OCI-M2 (cell line): ENCODE results near the gene PCBP2.
"Not testable (repeated sequence)": the region's sequence is repeated elsewhere in the genome, so short reads cannot be mapped to it uniquely, and the experiment has no call there.

ENCODE experiments used
- DNase-seq: peaks from one replicate; lab custom pipeline; 2025; ENCODE audit not compliant: unreplicated experiment; lab: John Stamatoyannopoulos, UW

PCBP2 gene

GRCh38 chr12:53451661-53452158, at the start of gene PCBP2:
TSS of gene PCBP2 (plus strand) at chr12:53452102. CDS start at chr12:53454801, 2,699 bp downstream.
- peak; percentile 69 for DNase-seq

GRCh38 chr12:53402351-53402750, 49.6 kb upstream of the PCBP2 start:
- DNase-seq, result not testable (repeated sequence)

- no peak for DNase-seq
These were observed 49.0 kb upstream of the PCBP2 start for GRCh38 chr12:53402871-53403270.

DNA sequence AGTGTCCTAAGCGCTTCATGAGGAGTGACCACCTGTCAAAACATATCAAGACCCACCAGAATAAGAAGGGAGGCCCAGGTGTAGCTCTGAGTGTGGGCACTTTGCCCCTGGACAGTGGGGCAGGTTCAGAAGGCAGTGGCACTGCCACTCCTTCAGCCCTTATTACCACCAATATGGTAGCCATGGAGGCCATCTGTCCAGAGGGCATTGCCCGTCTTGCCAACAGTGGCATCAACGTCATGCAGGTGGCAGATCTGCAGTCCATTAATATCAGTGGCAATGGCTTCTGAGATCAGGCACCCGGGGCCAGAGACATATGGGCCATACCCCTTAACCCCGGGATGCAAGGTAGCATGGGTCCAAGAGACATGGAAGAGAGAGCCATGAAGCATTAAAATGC, 41.0 kb upstream of the PCBP2 start:
- no peak for DNase-seq

DNA sequence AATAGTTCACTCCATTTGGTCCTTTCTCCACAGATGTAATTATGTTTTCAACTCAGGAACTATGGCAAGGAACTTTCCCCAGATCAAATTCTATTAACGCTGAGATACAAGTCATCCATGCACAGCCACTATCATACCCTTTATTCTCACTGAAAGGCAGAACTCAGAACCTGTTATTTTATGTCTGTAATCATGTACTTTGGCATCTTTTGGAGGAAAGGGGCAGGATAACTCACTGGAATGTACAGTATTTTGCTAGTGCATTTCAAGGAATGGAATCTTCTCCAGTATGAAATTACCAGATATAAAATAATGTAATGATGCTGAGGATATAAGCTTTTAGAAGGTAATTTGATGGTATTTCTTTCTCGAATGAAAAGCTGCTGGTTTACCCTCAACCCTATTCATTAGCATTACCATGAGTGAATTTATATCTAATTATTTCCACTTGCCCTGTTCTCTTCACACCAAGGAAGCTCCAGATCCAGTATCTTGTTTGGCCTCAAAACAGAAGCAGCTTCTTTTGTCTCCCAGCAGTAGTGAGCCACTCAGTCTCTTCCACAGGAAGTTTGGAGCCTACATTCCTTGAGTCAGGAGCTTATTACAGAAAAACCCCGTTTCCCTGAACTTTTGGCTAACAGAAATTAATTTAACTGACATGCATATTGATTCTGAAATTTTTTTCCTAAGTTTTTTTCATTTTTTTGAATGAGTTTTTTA, 38.3 kb upstream of the PCBP2 start:
- DNase-seq, result no peak

- DNase-seq, result no peak
These were observed 37.0 kb upstream of the PCBP2 start for GRCh38 chr12:53414756-53415417.

DNA sequence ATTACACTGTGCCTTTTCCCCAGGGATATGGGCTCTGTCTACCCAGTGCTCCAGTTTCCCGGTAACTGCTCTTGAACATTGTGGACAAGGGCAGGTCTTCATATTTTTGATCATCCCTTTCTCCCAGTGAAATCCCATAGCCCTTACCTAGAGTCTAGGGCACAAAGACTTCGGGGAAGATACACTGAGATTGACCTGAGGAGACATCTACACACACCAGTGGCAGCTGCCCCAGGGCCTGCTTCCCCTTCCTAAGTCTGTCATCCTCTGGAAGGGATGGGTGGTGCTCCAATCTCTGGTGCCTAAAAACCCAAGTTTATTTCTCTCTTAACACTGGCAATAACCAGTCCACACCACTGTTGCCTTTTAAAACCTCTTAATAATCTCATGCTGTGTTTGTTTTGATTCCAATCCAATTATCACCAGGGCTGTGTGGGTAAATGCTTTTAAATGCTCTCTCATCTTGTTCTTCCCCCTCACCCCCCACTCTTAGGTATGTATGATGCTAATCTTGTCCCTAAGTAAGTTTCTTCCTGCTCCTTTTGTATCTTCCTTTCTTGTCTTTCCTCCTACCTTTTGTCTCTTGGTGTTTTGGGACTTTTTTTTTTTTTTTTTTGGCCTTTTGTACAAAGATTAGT, 36.0 kb upstream of the PCBP2 start:
- DNase-seq, result not testable (repeated sequence)

DNA sequence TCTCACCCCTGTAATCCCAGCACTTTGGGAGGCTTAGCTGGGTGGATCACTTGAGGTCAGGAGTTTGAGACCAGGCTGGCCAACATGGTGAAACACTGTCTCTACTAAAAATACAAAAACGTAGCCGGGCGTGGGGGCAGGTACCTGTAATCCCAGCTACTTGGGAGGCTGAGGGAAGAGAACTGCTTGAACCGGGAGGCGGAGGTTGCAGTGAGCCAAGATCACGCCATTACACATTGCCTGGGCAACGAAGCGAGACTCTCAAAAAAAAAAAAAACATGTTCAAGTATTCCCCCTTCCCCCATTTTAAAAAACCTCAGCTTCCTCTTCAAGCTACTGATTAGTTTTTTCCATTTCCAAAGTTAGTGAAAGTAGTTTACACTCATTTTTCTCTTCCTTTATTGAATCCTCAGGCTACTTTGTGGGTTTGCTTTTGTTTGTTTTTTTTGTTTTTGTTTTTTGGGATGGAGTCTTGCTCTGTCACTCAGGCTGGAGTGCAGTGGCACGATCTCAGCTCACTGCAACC, 34.5 kb upstream of the PCBP2 start:
- not testable (repeated sequence) for DNase-seq

DNA sequence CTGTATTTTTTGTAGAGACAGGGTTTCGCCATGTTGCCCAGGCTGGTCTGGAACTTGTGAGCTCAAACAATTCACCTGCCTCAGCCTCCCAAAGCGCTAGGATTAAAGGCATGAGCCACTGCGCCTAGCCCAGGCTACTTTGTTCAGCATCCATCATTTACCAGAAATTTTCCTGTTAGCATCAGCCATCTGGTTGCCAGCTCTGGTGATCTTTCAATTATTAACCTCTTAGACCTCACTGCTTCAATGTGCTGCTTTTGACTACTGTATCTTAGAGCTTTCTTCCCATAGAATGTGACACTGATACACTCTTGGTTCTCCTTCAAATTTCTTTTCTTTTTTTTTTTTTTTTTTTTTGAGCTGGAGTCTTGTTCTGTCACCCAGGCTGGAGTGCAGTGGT, 33.7 kb upstream of the PCBP2 start:
- no peak for DNase-seq

GRCh38 chr12:53419756-53420155, 32.1 kb upstream of the PCBP2 start:
- DNase-seq, result no peak

DNA sequence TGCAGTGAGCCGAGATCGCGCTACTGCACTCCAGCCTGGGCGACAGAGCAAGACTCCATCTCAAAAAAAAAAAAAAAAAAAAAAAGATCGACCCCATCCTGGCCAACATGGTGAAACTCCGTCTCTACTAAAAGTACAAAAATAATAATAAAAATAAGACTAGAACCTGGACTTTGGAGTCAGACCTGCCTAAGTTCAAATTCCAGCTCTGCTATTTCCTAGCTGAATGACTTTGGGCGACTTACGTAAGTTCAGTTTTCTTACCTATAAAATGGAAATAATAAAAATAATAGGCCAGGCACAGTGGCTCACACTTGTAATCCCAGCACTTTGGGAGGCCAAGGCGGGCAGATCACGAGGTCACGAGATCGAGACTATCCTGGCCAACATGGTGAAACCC, 29.7 kb upstream of the PCBP2 start:
- not testable (repeated sequence) for DNase-seq

DNA sequence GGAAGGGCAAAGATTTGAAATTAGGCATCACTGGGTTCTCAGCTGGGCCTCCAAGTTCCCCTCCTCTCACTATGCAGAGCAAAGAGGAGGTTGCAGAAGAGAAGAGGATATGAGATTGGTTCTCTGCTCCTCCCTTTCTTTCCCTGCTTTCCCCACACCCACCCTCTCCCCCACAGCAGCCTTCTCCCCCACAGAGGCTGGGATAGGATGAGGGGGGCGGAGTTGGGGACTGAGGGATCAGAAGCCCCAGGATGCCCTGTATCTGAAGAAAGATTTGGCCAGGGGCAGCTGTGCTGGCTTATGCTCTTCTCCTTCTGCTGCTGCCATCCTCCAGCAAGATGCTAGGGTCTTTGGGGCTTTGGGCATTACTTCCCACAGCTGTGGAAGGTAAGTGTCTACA, 28.3 kb upstream of the PCBP2 start, which contains the start of gene AMHR2:
Gene AMHR2, plus strand, starts transcription at position 259 of the 400 bp plus-strand sequence. Its CDS starts 80 bp downstream, at position 339.
- no peak for DNase-seq

DNA sequence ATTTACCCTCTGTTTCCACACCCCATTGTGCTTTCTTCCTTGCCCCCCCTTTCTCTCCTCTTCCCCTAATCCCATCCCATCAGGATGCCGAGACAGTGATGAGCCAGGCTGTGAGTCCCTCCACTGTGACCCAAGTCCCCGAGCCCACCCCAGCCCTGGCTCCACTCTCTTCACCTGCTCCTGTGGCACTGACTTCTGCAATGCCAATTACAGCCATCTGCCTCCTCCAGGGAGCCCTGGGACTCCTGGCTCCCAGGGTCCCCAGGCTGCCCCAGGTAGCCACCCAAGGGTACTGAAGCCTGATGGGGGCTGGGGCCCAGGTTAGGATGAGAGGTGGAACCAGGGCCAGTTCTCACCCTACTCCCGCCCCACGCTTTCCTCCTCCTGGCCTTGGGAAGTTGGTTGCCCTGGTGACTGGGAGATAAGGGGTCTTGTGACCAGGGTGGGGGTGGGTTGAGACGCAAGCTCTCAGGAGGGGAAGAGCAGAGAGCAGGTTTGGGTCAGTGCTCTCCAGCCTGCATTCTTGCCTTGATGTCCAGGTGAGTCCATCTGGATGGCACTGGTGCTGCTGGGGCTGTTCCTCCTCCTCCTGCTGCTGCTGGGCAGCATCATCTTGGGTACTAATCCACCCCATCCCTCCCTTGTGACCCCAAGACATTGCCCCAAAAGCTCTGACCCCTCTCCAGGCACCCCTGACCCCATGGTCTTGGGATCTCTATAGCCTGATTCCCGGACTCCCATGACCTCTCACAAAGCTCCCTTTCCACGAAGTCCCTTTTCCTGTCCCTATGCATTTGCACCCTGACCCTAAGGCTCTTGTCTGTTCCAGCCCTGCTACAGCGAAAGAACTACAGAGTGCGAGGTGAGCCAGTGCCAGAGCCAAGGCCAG, 27.0 kb upstream of the PCBP2 start:
- no peak for DNase-seq

GRCh38 chr12:53425515-53426150, 26.3 kb upstream of the PCBP2 start:
- no peak for DNase-seq

GRCh38 chr12:53427905-53428594, 23.9 kb upstream of the PCBP2 start:
- no peak for DNase-seq

DNA sequence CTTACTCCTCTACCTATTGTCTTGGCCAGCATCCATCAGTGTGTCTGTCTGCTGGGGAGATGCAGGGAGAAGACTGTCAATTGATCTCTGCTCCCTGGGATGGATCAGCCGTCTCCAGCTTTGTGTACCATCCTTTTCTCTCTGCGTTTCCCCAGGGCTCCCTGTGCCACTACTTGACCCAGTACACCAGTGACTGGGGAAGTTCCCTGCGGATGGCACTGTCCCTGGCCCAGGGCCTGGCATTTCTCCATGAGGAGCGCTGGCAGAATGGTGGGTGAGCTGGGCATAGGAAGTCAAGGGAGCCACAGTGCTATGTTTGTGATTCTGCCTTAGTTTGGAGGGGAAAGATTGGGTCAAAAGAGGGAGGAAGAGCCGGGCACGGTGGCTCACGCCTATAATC, 23.2 kb upstream of the PCBP2 start:
- no peak for DNase-seq

DNA sequence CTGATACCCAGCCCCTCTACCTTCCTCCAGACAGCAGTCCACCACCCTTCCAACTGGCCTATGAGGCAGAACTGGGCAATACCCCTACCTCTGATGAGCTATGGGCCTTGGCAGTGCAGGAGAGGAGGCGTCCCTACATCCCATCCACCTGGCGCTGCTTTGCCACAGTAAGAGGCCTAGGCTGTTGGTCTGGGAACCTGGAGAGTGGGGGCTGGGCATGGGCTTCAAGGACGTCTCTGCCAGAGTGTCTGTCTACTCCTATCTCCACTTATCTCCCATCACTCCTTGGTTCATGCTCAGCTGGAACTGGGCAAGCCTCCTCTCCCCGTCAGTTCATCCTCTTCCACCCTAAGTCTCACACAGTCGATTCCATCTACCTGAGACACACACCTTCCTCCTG, 21.8 kb upstream of the PCBP2 start:
- no peak for DNase-seq

GRCh38 chr12:53431187-53431586, 20.7 kb upstream of the PCBP2 start:
- no peak for DNase-seq

DNA sequence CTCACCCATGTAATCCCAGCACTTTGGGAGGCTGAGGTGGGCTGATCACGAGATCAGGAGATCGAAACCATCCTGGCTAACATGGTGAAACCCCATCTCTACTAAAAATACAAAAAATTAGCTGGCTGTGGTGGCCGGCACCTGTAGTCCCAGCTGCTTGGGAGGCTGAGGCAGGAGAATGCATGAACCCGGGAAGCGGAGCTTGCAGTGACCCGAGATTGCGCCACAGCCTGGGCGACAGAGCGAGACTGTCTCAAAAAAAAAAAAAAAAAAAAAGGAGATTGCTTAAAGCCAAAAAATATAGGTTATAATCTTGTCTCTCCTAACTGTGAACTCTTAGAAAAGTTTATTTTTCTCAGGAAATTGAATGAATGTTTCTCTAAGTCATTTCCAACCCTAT, 16.6 kb upstream of the PCBP2 start:
- DNase-seq, result not testable (repeated sequence)

DNA sequence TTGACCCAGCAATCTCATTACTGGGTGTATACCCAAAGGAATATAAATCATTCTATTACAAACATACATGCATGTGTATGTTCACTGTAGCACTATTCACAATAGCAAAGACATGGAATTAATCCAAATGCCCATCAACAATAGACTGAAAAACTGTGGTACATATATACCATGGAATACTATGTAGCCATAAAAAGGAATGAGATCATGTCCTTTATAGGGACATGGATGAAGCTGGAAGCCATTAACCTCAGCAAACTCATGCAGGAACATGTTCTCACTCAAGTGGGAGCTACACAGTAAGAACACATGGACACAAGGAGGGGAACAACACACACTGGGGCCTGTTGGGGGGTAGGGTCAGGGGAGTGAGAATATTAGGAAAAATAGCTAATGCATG, 12.3 kb upstream of the PCBP2 start:
- DNase-seq, result not testable (repeated sequence)
